GM21529 (cell line): ENCODE results near the gene MGARP.
"Not testable (repeated sequence)": the region's sequence is repeated elsewhere in the genome, so short reads cannot be mapped to it uniquely, and the experiment has no call there.

Experiments
- ATAC-seq: cut with Tn5 transposase; IDR thresholded peaks from one replicate; pipeline ENCODE4 v1.9.1; 2021; ENCODE audit not compliant: unreplicated experiment

Gene MGARP

GRCh38 chr4:139279760-139280620 lies at the start of gene MGARP:
MGARP (minus strand) TSS chr4:139280225; CDS start chr4:139280158, 67 bp downstream.
- no peak for ATAC-seq

- ATAC-seq = no peak
Measured at GRCh38 chr4:139329665-139330200, 49.7 kb upstream of the MGARP start.

DNA sequence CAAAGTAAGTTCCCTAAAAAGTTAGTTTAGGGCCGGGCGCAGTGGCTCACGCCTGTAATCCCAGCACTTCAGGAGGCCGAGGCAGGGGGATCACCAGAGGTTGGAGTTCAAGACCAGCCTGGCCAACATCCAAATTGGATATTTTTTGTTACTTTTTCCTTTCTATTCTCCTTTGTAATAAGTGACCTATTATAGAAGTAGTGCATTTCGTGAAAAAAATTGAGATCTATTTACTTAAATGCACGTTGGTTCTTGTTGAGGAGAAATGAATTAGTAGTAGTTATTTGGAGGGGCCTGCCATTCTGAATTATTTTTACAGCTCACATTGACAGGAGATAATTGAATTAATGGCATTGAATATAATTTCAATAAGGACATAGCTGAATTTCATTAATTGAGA lies 44.6 kb upstream of the MGARP start:
- no peak for ATAC-seq

- not testable (repeated sequence) for ATAC-seq
Measured at GRCh38 chr4:139322541-139322940, 42.5 kb upstream of the MGARP start.

DNA sequence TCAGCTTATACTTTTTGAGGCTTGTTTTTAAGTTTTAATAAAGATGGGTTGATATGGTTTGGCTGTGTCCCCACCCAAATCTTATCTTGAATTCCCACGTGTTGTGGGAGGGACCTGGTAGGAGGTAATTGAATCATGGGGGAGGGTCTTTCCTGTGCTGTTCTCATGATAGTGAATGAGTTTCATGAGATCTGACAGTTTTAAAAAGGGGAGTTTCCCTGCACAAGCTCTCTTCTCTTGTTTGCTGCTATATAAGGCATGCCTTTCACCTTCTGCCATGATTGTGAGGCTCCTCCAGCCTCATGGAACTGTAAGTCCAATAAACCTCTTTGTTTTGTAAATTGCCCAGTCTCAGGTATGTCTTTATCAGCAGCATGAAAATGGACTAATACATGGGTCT lies 42.0 kb upstream of the MGARP start:
- ATAC-seq = not testable (repeated sequence)

DNA sequence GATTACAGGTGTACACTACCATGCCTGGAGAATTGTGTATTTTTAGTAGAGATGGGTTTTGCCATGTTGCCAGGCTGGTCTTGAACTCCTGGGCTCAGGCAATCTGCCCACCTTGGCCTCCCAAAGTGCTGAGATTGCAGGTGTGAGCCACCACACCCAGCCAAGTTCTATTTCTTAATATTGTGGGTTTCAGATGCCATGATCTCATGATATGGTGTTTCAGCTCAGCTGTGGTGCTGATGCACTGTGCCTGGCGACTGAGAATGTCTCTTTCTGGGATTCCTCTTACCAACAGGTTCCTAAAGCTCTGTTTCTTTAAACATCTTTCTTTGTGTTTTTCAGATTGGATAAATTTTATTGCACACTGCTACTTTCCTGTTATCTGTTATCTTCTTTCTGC lies 39.5 kb upstream of the MGARP start:
- no peak for ATAC-seq

DNA sequence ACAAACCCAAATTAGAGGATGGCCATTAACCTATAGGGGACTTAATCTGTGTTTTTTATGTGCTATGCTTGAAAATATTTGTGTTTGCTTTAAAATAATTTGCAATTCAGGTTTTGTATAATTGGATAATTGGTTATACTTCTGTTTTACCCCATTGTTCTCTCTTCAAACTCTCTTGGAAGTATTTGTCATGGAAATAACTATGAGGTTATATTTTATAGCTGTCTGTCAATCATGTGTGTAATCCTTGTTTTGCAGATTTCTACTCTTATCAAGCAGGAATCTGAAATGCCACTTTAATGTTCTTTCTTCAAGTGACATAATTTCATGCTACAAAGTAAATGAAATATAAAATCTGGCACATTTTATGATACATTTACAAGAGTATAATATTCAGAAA lies 37.6 kb upstream of the MGARP start:
- no peak for ATAC-seq

- ATAC-seq = no peak
Measured at GRCh38 chr4:139316733-139317132, 36.7 kb upstream of the MGARP start.

DNA sequence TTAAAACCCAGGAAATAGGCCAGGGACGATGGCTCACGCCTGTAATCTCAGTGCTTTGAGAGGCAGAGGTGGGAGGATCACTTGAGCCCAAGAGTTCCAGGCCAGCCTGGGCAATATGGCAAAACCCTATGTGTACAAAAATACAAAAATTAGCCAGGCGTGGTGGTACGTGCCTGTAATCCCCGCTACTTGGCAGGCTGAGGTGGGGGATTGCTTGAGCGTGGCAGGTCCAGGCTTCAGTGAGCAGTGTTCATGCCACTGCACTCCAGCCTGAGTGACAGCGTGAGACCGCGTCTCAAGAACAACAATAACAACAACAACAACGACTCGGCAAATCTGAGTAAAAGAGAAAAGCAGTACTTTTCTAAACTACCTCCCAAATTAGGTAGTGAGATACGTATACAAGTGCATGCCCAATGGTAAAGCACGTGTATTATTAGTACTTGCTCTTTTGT lies 35.2 kb upstream of the MGARP start:
- peak; percentile 77 for ATAC-seq

GRCh38 chr4:139314047-139314800 lies 34.2 kb upstream of the MGARP start:
- no peak for ATAC-seq

- ATAC-seq = not testable (repeated sequence)
Measured at GRCh38 chr4:139313414-139313813, 33.4 kb upstream of the MGARP start.

DNA sequence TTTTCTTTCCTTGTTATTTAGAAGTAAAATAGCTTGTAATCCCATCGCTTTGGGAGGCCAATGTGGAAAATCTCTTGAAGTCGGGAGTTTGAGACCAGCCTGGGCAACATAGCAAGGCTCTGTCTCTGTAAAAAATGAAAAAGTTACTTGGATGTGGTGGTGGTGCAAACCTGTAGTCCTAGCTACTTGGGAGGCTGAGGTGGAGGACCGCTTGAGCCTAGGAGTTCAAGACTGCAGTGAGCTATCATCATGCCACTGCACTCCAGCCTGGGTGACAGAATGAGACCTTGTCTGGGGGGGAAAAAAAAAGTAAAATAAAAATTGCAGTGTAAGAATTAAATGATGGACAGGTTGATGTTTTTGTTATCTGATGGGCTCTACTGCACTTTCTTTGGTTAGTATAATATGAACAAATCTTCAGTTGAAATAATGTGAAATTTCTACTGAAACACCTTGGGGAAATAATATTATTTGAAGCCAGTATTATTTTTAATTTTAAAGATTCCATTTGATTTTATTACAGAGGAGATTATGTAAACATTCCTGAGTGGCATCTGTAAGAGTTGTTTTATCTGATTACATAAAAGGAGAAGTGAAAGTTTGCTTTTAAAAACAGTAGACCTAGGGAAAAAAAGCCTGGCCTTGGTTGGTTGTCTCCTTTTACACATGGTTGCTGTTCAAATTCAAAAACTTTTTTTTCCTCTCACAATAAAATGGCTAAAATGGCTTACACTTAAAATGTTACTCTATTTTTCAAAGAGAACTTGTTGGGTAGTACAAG lies 32.7 kb upstream of the MGARP start:
- no peak for ATAC-seq

- ATAC-seq = no peak
Measured at GRCh38 chr4:139311909-139312308, 31.9 kb upstream of the MGARP start.

GRCh38 chr4:139304920-139305319 lies 24.9 kb upstream of the MGARP start:
- no peak for ATAC-seq

GRCh38 chr4:139301821-139302611 lies 22.0 kb upstream of the MGARP start, which contains the start of gene NDUFC1:
NDUFC1 (minus strand) TSS chr4:139302477; CDS start chr4:139295798, 6,679 bp downstream.
- peak; percentile 43 for ATAC-seq

GRCh38 chr4:139301113-139301820 lies 21.2 kb upstream of the MGARP start, which contains the start of gene NAA15:
NAA15 (plus strand) TSS chr4:139301505; CDS start chr4:139301778, 273 bp downstream.
- peak; percentile 83 for ATAC-seq

DNA sequence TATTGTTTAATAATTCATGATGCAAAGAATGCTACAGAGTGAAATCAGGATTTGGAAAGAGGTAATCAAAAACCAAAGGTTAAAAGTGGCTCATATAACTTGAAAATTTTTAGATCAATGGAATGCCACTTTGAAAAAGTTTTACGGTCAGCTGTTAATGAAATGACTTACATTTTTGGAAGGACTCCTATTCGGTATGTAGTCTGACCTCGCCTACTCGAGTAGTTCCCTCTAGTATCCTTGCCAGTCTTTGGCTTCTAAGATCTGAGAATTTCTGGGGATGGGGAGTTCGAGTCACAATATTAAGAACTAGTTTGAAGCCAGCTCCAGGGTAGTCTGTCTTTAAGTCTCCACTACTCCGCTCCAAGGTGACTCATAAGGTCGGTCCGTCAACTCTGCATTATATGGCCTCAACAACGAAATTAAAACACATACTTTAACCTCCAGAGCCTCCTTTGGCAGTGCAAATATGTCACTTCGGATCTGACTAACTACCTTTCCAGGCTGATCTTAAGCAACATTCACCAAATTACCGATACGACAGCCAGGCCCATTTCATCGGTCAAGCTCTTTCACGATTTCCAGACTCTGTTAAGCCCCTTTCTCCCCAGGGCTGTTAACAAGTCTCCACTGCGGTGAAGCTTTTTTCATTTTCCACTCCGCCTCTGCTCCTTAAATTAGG lies 20.5 kb upstream of the MGARP start:
- ATAC-seq = peak; percentile 6

GRCh38 chr4:139299536-139299935 lies 19.5 kb upstream of the MGARP start:
- ATAC-seq = no peak

DNA sequence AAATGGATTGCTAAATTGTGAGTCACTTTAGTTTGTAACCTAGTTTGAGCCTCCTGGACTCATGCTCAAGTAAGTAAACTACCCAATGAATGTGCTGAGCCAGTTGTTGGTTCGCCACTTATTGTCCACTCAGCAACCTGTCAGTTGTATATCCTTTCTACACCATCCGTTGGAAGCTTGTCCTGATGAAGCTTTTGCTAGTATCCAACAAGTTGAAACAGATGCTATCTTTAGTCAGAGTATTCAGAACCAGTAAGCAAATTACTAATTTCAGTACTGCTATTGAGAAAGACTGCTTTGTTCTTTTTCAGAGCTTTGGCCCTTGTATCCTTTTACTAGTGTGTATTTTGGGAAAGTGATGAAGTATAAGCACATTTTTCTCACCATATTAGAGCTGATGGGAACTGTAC lies 17.0 kb upstream of the MGARP start:
- no peak for ATAC-seq
